ENCODE results near the gene USP24. TPM values are rescaled to one million over a fixed set of nuclear protein-coding genes. Genes with fewer than 3 reads are reported as not detected.

The USP24 gene
- polyA plus RNA-seq, 1 experiment = 20.9 TPM

DNA sequence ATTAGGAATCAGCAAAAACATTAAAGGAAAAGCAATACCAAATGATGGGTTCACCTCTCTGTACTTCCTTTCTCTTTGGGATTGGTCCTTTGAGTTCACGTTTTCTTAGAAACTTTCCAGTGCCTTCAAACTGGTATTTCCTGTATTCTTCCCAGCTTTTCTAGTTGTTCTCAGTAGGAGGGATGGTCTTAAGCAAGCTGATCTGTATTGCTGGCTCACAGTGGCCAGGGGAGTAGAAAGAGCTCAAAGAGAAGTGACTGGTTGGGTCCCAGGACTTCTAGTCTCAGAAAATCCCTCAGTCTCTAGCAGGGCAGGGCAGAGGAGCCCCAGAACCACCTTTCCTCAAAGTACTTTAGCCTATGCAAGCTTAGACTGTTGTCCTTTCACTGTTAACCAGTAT, 10.1 kb upstream of the USP24 start:
- peaks cover 6% of the 10 kb centered on the region; the same call in 1 of the 2 replicates for H3K9me3 ChIP-seq (ENCODE audit: control insufficient read depth, insufficient read depth, low read length)
- POLR2A ChIA-PET = no interaction called here
- no peak overlapping the region for H3K4me3 ChIP-seq (ENCODE audit: low read depth, low read length)
- no peak overlapping the region for H3K27ac ChIP-seq (ENCODE audit: low read depth, low read length)
- TF ChIP-seq, protein P1, sequence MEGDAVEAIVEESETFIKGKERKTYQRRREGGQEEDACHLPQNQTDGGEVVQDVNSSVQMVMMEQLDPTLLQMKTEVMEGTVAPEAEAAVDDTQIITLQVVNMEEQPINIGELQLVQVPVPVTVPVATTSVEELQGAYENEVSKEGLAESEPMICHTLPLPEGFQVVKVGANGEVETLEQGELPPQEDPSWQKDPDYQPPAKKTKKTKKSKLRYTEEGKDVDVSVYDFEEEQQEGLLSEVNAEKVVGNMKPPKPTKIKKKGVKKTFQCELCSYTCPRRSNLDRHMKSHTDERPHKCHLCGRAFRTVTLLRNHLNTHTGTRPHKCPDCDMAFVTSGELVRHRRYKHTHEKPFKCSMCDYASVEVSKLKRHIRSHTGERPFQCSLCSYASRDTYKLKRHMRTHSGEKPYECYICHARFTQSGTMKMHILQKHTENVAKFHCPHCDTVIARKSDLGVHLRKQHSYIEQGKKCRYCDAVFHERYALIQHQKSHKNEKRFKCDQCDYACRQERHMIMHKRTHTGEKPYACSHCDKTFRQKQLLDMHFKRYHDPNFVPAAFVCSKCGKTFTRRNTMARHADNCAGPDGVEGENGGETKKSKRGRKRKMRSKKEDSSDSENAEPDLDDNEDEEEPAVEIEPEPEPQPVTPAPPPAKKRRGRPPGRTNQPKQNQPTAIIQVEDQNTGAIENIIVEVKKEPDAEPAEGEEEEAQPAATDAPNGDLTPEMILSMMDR (IDR thresholded peaks at IDR 0.05; ENCODE audit: low read depth, low read length) = no peak
- DNase-seq (ENCODE audit: low read depth, low spot score) = no peak
- H3K27me3 ChIP-seq (ENCODE audit: control insufficient read depth, insufficient read depth, low read length) = peaks cover 4% of the 10 kb centered on the region
- CTCF ChIA-PET = no interaction called here

DNA sequence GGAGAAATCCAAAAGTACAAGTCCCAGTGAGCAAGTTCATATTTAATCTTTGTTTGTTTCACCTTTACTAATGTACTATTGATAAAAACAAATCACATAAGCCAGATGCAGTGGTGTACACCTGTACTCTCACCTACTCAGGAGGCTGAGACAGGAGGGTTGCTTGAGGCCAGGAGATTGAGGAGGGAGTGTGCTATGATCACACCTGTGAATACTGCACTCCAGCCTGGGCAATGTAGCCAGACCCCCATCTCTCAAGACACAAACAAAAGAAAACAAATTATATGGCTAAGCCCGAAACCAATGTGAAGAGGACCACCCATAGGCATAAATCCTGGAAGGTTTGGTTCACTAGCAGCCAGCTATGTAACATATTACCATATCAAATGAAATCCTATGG, 9.6 kb upstream of the USP24 start:
- CTCF ChIA-PET = no interaction called here
- Histone ChIP-seq H3K27ac (ENCODE audit: low read depth, low read length) (no peak overlapping the region), H3K27me3 (ENCODE audit: control insufficient read depth, insufficient read depth, low read length) (peaks cover 4% of the 10 kb centered on the region), H3K4me3 (ENCODE audit: low read depth, low read length) (no peak overlapping the region), H3K9me3 (ENCODE audit: control insufficient read depth, insufficient read depth, low read length) (peaks cover 6% of the 10 kb centered on the region; the same call in 1 of the 2 replicates)
- POLR2A ChIA-PET = no interaction called here
- no peak for DNase-seq (ENCODE audit: low read depth, low spot score)
- TF ChIP-seq, protein P1 (IDR thresholded peaks at IDR 0.05; ENCODE audit: low read depth, low read length) = no peak

DNA sequence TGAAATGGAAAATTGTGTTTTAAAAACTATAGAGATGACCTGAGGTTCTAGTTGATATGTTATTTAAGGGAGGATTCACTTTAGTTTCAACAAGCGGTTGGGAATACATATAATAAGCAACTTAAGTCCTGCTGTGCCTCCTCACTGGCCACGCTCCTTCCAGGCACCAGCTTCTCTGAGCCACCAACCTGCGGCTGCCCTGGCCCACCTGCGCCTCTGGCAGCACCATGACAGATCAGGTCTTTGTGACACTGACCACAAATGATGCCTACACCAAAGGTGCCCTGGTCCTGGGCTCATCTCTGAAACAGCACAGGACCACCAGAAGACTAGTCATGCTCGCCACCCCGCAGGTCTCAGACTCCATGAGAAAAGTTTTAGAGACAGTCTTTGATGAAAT, 7.0 kb upstream of the USP24 start:
- CTCF ChIA-PET = no interaction called here
- no peak overlapping the region for H3K4me3 ChIP-seq (ENCODE audit: low read depth, low read length)
- no peak for DNase-seq (ENCODE audit: low read depth, low spot score)
- POLR2A ChIA-PET = no interaction called here
- peaks cover 4% of the 10 kb centered on the region for H3K27me3 ChIP-seq (ENCODE audit: control insufficient read depth, insufficient read depth, low read length)
- TF ChIP-seq, protein P1 (IDR thresholded peaks at IDR 0.05; ENCODE audit: low read depth, low read length) = no peak
- no peak overlapping the region for H3K27ac ChIP-seq (ENCODE audit: low read depth, low read length)
- H3K9me3 ChIP-seq (ENCODE audit: control insufficient read depth, insufficient read depth, low read length) = no peaks in the 10 kb centered on the region

DNA sequence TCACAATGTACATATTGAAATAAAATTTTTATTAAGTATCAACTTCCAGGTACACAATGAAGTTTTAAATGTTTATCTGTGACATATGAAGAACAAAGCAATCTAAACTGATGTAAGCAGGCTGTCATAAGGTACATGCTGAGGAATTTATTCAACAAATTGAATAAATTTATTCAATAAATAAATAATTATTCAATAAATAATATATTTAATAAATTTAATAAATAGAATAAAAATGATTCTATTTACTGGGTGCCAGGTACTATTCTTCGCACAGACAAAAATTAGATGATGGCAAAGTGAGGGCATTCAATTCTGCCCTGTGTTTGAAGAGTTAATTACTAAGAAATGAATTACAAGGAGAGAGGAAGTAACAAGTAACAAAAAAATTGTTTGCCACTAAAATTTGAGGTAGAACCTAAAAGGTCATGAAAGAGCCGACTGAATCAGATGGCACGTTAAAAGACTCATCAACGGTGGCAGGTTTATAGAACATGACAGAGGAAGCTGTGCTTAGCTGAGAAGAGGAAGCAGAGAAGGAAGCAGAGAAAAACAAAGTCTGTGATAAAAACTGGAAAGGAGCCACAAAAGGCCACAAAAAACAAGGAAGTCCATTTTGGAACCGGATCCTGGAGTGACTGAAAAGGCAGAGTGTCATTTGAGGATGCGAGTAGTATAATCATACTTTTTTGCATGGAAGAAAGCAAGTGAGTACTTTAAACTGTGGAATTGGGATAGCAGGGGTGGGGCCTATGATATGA, 2.2 kb upstream of the USP24 start:
- DNase-seq (ENCODE audit: low read depth, low spot score) = no peak
- H3K9me3 ChIP-seq (ENCODE audit: control insufficient read depth, insufficient read depth, low read length) = no peaks in the 10 kb centered on the region
- CTCF ChIA-PET = no interaction called here
- no peaks in the 10 kb centered on the region for H3K27me3 ChIP-seq (ENCODE audit: control insufficient read depth, insufficient read depth, low read length)
- H3K4me3 ChIP-seq (ENCODE audit: low read depth, low read length) = no peak overlapping the region
- POLR2A ChIA-PET = interaction anchor here (0.6 kb wide), 1 partner anchor 11 kb away, joined by 5 read pairs; no protein-coding TSS in a partner anchor
- TF ChIP-seq, protein P1 (IDR thresholded peaks at IDR 0.05; ENCODE audit: low read depth, low read length) = no peak
- H3K27ac ChIP-seq (ENCODE audit: low read depth, low read length) = no peak overlapping the region

DNA sequence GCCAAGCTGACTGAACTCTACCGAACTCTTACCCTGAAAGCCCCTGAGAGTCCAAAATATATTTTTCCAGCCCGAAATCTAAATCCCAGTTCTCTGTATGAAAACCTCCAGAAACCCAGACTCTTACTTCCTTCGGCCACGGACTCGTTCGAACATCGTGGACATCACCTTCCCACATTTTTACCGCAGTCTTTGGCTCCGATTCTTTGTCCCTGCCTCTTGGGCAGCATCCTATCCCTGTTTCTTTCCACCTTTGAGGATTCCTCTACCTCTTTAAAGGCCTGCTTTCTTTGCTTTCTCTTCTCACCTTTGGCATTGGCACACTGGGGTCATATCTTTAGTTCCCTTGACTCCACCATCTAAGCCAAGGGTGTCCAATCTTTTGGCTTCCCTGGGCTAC, 932 bp upstream of the USP24 start:
- no peak for DNase-seq (ENCODE audit: low read depth, low spot score)
- Histone ChIP-seq H3K4me3 (ENCODE audit: low read depth, low read length) (peak overlapping the region; percentile 78), H3K9me3 (ENCODE audit: control insufficient read depth, insufficient read depth, low read length) (no peaks in the 10 kb centered on the region), H3K27me3 (ENCODE audit: control insufficient read depth, insufficient read depth, low read length) (no peaks in the 10 kb centered on the region), H3K27ac (ENCODE audit: low read depth, low read length) (peak overlapping the region; percentile 77)
- POLR2A ChIA-PET = no interaction called here
- CTCF ChIA-PET = no interaction called here
- TF ChIP-seq, protein P1 (IDR thresholded peaks at IDR 0.05; ENCODE audit: low read depth, low read length) = no peak
